CD4-positive, alpha-beta T cell treated with Interleukin-6 at 100 ng/mL for 8 hours (primary cell): ENCODE measurements around the gene ZNF83.
"Not testable (repeated sequence)": the region's sequence is repeated elsewhere in the genome, so short reads cannot be mapped to it uniquely, and the experiment has no call there.

Experiments
- DNase-seq: peaks from one replicate; pipeline ENCODE4 v3.0.0-alpha.2; 2020; ENCODE audit warnings: mixed read lengths, low spot score

Gene ZNF83

GRCh38 chr19:52639996-52640395, 1.8 kb upstream of the ZNF83 start:
- no peak for DNase-seq

GRCh38 chr19:52638601-52639000, 446 bp upstream of the ZNF83 start:
- no peak for DNase-seq

GRCh38 chr19:52635786-52636570, 2.2 kb downstream of the ZNF83 start:
- no peak for DNase-seq

DNA sequence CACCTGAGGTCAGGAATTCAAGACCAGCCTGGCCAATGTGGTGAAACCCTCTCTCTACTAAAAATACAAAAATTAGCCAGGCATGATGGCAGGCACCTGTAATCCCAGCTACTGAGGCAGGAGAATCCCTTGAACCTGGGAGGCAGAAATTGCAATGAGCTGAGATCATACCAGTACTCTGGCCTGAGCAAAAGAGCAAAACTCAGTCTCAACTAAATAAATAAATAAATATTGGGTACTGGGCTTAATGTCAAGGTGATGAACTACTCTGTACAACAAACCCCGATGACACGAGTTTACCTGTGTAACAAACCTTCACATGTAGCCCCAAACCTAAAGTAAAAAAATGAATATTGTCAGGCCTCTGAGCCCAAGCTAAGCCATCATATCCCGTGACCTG, 10.7 kb downstream of the ZNF83 start:
- DNase-seq: not testable (repeated sequence)

DNA sequence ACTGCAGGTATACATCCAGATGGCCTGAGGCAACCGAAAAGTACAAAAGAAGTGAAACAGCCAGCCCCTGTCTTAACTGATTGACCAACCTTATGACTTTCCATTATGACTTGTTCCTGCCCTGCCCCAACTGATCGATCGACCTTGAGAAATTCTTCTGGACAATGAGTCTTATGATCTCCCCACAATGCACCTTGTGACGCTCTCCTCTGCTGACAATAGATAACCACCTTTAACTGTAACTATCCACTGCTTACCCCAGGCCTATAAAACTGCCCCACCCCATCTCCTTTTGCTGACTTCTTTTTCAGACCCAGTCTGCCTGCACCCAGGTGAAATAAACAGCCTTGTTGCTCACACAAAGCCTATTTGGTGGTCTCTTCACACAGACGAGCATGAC, 11.2 kb downstream of the ZNF83 start:
- no peak for DNase-seq

GRCh38 chr19:52622261-52622660, 15.9 kb downstream of the ZNF83 start:
- DNase-seq: no peak

DNA sequence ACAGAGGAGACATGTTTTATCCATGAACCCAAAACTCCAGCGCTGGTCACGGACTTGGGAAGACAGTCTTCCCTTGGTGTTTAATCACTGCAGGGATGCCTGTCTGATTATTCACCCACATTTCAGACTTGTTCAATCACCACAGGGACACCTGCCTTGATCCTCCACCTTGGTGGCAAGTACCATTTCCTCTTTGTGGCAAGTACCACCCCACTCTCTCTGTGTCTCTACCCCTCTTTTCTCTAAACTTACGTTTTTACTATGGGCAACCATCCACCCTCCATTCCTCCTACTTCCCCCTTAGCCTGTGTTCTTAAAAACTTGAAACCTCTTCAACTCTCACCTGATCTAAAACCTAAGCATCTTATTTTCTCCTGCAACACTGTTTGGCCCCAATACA, 16.8 kb downstream of the ZNF83 start:
- no peak for DNase-seq

GRCh38 chr19:52613299-52613906, 24.8 kb downstream of the ZNF83 start:
- no peak for DNase-seq

DNA sequence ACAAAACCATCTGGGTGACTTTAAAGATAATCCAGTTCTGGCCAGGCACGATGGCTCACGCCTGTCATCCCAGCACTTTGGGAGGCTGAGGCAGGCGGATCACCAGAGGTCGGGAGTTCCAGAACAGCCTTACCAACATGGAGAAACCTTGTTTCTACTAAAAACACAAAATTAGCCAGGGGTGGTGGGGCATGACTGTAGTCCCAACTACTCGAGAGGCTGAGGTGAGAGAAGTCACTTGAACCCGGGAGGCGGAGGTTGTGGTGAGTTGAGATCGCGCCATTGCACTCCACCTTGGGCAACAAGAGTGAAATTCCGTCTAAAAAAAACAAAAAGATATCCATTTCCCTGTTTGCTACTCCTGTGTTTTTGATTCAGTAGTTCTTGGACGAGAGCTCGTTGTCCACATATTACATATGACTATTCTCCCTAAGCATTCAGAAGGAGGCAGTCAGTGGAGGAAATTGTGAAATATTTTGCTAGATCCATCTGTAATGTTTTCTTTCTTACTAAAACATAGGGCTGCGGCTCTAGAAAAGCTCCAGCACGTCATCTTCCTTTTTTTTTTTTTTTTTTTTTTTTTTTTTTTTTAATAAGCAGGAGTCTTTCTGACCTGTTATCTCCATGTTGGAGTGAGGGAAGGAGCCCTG, 34.5 kb downstream of the ZNF83 start:
- DNase-seq: no peak

GRCh38 chr19:52602941-52603340, 35.2 kb downstream of the ZNF83 start:
- DNase-seq: no peak

- DNase-seq: not testable (repeated sequence)
These were observed 36.2 kb downstream of the ZNF83 start for GRCh38 chr19:52601974-52602366.

DNA sequence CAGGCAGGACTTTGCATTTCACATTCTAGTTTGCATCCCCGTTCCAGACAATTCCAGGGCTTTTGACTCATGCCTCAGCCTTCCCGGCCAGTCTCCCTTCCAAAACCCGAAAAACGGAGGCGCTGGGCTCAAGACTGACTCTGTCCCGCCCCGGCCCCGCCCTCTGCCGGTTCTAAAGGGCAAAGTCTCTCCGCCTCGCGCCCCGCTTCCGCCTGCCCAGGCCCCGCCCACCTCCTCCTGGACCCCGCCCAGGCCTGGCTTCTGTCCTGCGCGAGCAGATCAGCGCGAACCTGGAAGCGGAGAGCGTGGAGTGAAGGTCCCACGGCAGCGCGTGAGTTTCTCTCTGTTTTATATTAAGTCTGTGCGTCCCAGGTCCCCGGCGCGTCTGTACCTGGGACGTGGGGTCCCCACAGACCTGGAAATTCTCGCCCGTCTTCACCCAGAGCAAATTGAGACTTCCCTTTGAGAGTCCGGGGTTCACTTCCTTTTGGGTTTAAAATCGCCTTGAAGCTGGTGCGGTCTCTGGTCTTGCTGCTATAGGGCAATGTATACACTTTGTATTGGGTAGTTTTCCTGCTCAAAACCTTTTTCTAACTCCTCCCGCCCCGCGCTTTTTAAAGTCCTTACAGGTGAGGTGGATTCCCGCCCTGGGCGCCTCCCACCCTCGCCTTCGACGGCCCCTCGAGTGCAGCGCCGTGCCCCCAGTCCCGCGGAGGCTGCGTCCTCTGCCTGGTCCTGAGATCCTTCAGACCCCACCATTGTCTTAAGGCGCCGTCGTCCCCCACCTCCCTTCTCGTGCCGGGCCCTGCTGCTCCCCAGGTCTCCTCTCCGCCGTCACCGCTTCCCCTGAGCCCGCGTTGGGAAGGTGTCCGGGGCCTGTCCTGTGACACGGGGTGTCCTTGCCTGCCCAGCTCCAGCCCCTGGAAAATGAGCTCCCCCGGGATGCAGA, 36.9 kb downstream of the ZNF83 start:
- peak; percentile 90 for DNase-seq

GRCh38 chr19:52600639-52601024, 37.5 kb downstream of the ZNF83 start:
- no peak for DNase-seq

DNA sequence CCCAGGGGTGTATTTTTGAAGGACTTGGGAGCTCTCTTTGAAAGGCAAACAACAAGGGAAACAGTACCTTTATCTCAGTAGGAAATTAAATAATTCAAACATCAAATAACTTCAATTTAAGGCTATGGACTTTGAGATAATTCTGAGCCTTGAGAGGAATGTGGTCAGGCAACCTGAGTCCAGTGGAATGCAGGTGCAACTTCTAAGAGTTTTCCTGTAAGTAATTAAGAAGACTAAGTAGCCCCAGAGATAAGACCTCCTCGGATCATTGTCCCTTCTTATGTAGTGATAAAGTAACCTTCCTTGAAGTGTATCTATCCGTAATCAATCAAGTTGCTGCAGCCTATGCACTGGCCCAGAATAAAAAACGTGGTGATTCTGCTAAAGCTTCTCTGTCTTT, 38.9 kb downstream of the ZNF83 start:
- no peak for DNase-seq

DNA sequence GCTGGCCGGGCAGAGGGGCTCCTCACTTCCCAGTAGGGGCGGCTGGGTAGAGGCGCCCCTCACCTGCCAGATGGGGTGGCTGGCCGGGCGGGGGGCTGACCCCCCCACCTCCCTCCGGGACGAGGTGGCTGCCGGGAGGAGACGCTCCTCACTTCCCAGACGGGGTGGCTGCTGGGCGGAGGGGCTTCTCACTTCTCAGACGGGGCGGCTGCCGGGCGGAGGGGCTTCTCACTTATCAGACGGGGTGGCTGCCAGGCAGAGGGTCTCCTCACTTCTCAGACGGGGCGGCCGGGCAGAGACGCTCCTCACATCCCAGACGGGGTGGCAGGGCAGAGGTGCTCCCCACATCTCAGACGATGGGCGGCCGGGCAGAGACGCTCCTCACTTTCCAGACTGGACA, 44.7 kb downstream of the ZNF83 start:
- not testable (repeated sequence) for DNase-seq

DNA sequence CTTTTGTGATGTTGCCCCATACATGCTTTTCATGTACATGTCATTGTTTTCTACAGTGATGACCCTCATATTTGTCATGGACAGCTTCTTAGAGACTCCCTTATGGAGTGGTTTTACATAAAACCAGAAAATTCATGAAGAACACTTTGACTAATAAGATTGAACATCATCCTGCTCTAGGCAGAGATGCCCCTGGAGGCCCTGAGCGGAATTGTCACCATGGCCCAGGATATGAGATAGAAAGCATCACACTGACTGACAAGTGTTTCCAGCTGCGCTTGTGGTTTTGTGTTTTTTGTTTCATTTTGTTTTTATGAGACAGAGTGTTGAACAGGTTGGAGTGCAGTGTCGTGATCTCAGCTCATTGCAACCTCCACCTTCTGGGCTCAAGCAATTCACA, 45.9 kb downstream of the ZNF83 start:
- no peak for DNase-seq

DNA sequence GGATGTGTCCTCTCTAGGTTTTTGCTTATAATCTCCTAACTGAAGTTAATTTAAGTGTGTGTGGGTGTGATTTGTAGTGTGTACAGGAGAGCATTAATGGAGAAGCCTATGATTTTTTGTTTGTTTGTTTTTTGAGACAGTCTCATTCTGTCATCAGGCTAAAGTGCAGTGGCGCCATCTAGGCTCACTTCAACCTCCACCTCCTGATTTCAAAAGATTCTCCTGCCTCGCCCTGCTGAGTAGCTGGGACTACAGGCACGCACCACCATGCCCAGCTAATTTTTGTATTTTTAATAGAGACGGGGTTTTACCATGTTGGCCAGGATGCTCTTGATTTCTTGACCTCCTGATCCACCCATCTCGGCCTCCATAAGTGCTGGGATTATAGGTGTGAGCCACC, 47.4 kb downstream of the ZNF83 start:
- DNase-seq: no peak

DNA sequence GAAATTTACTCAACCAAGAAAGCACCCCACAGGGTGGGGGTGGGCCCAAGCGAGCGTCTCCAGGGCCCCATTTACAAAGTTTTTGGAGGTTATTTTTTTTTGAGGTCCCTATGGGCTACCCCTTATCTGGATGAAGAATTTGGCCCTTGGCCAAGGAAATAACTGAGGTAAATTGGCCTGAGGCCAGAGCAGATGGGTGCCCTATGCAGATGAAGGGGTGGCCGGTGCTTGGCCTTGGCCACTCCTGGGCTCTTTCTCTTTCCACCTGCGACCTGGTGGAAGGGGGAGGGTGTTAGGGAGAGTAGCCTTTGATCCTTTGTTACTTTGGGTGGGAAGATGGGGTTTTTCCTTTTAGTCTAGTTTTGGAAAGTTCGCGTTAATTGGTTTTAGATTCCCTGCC, 52.6 kb downstream of the ZNF83 start:
- DNase-seq: no peak

- DNase-seq: no peak
These were observed 53.3 kb downstream of the ZNF83 start for GRCh38 chr19:52584736-52585440.

DNA sequence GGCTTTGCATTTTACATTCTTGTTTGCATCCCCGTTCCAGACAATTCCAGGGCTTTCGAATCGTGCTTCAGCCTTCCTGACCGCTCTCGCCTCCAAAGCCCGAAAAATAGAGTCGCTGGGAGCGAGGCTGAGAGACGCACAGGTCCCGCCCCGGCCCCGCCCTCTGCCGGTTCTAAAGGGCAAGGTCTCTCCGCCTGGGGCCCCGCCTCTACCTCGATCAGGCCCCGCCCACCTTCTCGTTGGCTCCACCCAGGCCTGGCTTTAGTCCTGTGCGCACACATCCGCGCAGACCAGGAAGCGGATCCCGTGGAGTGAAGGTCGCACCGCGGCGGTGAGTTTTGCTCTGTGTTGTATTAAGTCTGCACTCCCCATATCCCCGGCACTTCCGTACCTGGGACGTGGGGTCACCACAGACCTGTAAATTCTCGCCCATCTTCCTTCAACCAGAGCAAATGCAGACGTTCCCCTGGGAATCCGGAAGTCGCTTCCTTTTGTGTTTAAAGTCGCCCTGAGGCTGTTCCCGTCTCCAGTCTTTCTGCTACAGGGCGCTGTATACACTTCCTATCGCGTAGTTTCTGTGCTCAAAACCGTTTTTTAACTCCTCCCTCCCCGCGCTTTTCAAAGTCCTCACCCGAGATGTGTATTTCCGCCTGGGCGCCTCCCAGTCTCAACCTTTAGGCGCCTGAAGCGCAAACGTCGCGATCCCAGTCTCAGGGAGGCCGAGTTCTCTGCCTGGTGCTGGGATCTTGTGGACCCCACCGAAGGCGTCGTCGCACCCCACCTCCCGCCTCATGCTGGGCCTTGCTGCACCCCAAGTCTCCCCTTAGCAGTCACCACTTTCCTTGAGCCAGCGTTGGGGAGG, 67.9 kb downstream of the ZNF83 start, which contains the start of gene ZNF701:
Gene ZNF701 (plus strand): TSS at position 288 of the 862 bp plus-strand sequence. CDS start 3,861 bp downstream, outside the sequence.
- peak; percentile 93 for DNase-seq
